ENCODE measurements around the gene FOXF1.

Gene FOXF1

DNA sequence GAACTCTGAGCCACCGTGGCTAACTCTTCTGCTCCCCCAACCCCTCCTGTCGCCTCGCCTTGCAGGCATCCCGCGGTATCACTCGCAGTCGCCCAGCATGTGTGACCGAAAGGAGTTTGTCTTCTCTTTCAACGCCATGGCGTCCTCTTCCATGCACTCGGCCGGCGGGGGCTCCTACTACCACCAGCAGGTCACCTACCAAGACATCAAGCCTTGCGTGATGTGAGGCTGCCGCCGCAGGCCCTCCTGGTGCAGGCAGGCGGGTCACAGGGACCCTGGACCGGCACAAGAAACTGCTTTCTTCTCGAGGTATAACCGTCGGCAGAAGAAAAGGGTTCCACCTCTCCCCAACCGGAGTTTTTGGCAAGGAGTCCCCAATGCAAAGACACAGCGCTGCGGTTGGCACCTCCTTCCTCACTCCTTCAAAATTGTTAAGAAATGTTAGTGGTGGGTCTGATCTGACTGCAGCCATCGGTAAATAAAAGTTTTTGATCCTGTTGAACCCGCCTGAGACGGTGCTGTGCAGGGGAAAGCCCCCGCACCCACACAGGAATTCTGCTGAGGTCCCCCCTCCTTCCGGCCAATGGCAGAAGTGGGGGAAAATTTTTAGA lies 2.6 kb downstream of the FOXF1 start:
- no peak for DNase-seq
- peaks cover 99% of the 10 kb centered on the region for H3K27me3 ChIP-seq
- no peaks in the 10 kb centered on the region for H3K36me3 ChIP-seq
- H3K4me3 ChIP-seq (ENCODE audit: low read depth, low read length) = no peak overlapping the region
- H3K9me3 ChIP-seq = no peaks in the 10 kb centered on the region
- H3K4me1 ChIP-seq = no peaks in the 10 kb centered on the region
- TF ChIP-seq, protein P1, sequence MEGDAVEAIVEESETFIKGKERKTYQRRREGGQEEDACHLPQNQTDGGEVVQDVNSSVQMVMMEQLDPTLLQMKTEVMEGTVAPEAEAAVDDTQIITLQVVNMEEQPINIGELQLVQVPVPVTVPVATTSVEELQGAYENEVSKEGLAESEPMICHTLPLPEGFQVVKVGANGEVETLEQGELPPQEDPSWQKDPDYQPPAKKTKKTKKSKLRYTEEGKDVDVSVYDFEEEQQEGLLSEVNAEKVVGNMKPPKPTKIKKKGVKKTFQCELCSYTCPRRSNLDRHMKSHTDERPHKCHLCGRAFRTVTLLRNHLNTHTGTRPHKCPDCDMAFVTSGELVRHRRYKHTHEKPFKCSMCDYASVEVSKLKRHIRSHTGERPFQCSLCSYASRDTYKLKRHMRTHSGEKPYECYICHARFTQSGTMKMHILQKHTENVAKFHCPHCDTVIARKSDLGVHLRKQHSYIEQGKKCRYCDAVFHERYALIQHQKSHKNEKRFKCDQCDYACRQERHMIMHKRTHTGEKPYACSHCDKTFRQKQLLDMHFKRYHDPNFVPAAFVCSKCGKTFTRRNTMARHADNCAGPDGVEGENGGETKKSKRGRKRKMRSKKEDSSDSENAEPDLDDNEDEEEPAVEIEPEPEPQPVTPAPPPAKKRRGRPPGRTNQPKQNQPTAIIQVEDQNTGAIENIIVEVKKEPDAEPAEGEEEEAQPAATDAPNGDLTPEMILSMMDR (IDR thresholded peaks at IDR 0.05; ENCODE audit: low read depth, low read length) = no peak

DNA sequence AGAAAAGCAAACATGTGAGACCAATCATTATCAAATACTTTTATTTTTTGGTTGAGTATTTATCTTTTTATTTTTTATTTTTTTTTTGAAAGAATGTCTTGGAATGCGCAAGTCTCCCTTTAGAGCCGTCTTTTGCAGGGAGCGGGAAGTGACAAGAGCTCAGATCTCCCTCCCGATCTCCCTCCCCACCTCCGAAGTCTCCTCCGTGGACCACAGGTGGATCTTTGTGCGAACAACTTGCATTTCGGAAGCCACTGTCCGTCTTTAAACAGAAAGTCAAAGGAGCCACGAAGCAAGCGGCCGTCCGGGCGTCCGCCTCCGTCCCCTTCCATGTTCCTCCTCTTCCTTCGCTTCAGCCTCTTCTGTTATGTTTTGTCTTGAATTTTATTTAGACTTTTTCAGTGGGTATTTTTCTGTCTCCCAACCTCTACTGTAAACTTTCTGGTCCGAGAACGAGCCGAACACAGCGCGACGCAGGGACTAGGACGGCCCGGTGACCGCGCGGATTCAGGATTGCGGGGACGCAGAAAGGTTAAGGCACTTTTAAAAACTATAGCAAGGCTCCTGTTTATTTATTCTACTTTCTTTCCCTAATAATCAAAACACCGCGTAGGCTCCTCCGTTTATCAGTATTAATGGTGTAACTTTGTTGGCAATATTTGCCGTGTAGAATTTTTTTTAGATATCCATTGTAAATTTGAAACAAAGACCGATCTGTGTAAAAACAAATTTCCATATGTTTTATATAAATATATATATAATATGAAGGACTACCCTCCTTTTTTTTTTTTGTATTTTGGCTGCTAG lies 3.3 kb downstream of the FOXF1 start:
- Histone ChIP-seq H3K36me3 (no peaks in the 10 kb centered on the region), H3K9me3 (no peaks in the 10 kb centered on the region), H3K4me1 (no peaks in the 10 kb centered on the region), H3K27me3 (peaks cover 99% of the 10 kb centered on the region), H3K4me3 (ENCODE audit: low read depth, low read length) (no peak overlapping the region)
- DNase-seq = no peak
- TF ChIP-seq, protein P1 (IDR thresholded peaks at IDR 0.05; ENCODE audit: low read depth, low read length) = no peak

DNA sequence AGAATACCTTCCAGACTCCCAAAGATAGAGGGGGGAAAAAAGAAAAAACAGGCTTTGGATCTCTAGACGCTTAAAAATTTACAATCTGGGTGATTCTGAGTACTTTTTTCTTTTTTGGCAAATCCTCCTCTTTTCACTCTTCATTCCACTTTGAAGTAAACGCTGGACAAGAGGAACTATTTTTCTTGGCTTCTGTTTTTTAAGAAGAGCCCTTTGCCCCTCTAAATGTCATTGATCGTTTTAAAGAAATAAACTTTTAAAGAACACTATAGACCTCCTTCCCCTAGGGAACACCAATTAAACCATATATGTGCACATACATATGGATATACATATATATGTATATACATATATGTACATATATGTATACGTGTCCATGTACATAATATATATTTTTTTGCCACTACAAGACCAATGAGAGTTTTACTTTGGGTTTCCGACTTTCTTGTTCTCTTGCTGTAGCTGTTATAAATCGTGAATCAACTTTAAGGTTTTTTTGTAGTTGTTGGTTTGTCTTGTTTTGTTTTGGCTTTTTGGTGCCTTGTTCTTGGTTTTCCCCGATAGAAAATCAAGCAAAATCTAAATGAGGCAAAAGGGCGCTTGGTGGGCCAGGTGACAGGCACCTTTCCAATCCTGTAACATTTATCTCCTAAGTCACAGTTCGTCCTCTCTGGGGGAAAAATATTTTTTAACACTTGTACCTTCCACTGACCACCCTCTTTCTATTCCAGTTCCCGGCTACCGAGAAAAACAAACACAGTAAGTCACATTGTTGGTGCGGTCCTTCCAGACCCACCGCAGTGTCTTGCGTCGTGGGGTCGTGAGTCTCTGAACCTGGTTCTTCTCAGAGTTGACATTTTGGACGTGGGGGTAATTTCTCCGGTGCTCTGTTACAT lies 4.4 kb downstream of the FOXF1 start:
- Histone ChIP-seq H3K9me3 (no peaks in the 10 kb centered on the region), H3K4me3 (ENCODE audit: low read depth, low read length) (no peak overlapping the region), H3K4me1 (no peaks in the 10 kb centered on the region), H3K36me3 (no peaks in the 10 kb centered on the region), H3K27me3 (peaks cover 99% of the 10 kb centered on the region)
- no peak for DNase-seq
- TF ChIP-seq, protein P1 (IDR thresholded peaks at IDR 0.05; ENCODE audit: low read depth, low read length) = no peak

DNA sequence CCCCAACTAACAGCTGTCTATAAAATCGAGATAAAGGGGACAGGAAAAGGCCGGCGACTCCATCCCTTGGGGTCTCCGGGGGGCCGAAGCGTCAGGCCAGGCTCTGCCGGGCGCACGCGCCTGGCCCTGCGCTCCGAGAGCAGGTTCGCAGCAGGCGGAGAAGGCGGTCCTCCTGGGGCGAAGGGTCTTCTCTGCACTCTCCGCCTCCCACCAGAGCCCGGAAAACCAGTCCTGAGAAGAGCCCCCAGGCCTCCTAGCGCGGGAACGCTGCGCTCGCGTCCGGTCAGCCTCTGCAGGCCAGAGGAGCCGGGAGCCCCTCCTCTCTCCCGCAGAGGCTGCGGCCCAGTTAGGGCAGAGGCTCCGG lies 5.1 kb downstream of the FOXF1 start:
- H3K4me3 ChIP-seq (ENCODE audit: low read depth, low read length) = no peak overlapping the region
- H3K27me3 ChIP-seq = peaks cover 96% of the 10 kb centered on the region
- H3K4me1 ChIP-seq = no peaks in the 10 kb centered on the region
- TF ChIP-seq, protein P1 (IDR thresholded peaks at IDR 0.05; ENCODE audit: low read depth, low read length) = no peak
- H3K36me3 ChIP-seq = no peaks in the 10 kb centered on the region
- no peaks in the 10 kb centered on the region for H3K9me3 ChIP-seq
- DNase-seq = no peak

DNA sequence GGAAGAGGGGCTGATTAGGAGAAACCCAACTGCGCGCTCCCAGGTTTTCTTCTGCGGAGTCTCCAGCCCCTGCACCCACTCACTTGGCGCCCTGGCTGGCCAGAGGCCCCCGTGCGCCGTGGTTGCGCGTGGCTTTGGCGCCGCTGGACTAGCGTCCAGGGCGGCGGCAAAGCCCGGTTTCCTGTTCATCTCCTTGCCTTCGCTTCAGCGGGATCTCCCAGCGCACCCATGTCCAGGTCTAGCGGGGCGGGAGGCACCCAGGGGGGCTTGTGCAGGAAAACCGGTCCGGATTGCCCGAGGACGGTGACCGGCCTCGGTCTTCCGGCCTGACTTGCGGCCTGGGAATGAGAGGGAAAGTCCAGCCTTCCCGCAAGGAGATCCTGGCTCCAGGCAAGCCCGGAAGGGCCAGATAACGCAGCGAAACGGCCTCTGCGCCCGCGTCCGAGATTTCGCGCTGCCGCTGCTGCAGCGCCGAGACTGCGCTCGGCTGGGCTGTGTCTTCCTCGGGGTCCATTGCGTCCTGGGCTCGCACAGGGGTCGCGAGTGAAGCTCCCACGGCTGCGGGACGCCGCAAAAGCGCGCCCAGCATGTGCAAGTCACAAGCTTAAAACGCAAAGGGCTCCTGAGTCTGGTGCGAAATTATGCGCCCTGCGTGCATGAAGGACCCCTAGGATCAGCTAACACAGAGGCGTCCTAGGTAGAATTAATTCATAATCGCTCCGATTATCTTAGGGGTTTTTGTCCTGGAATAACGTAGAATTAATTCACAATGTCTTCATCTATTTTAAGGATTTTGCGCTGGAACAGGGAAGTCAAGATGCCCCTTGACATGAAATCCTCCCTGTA lies 5.7 kb downstream of the FOXF1 start:
- Histone ChIP-seq H3K9me3 (no peaks in the 10 kb centered on the region), H3K36me3 (no peaks in the 10 kb centered on the region), H3K4me1 (no peaks in the 10 kb centered on the region), H3K4me3 (ENCODE audit: low read depth, low read length) (no peak overlapping the region), H3K27me3 (peaks cover 96% of the 10 kb centered on the region)
- TF ChIP-seq, protein P1 (IDR thresholded peaks at IDR 0.05; ENCODE audit: low read depth, low read length) = no peak
- no peak for DNase-seq
